ENCODE measurements around the gene MUCL3. TPM values are rescaled to one million over a fixed set of nuclear protein-coding genes. Genes with fewer than 3 reads are reported as not detected.
"Not testable (repeated sequence)": the region's sequence is repeated elsewhere in the genome, so short reads cannot be mapped to it uniquely, and the experiment has no call there.

Gene MUCL3
- total RNA-seq, 2 donors from 2014 or later, result 0.09 TPM; not detected in 1

DNA sequence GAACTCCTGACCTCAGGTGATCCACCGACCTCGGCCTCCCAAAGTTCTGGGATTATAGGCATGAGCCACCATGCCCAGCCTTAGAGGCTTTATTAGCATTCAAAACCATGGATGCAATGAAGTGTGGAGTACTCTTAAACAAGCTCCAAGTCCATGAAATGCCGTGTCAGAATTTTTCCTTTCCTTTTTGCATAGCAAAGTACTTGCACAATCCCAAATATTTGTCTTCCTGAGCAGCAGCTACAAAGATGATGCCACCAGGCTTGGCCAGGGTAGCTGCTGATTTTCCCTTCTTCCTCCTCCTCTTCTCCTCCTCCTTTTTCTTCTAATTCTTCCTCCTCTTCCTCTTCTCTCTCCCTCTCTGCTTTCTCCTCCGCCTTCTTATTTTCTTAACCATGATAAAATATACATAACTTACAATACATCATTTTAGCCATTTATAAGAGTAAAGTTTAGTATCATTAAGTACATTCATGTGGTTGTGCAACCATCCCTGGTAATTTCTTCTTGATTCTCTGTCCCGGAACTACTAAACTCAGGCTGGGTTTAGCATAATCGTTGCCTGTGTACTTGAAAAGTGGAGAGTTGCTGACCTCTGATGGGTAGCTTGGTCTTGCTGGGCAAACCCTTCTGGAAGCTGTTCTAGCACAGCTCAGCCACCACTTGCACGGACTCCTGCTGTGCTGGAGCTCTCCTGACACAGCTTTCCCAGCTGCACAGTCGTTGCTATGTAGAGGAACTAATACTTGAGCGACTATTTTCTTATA lies 20.3 kb downstream of the MUCL3 start:
- no peaks in the 10 kb centered on the region for H3K9me3 Mint-ChIP-seq
- H3K4me3 Mint-ChIP-seq, result no peak overlapping the region
- no peaks in the 10 kb centered on the region for H3K36me3 Mint-ChIP-seq (ENCODE audit: insufficient read depth in 2 of 2)
- DNase-seq, result no peak
- H3K27ac Mint-ChIP-seq, result no peak overlapping the region
- ATAC-seq (replicated peaks in 1 of 2), result no peak
- H3K4me1 Mint-ChIP-seq (ENCODE audit: low read depth), result peaks cover 31% of the 10 kb centered on the region
- peaks cover 52% of the 10 kb centered on the region for H3K27me3 Mint-ChIP-seq (ENCODE audit: low read depth)

DNA sequence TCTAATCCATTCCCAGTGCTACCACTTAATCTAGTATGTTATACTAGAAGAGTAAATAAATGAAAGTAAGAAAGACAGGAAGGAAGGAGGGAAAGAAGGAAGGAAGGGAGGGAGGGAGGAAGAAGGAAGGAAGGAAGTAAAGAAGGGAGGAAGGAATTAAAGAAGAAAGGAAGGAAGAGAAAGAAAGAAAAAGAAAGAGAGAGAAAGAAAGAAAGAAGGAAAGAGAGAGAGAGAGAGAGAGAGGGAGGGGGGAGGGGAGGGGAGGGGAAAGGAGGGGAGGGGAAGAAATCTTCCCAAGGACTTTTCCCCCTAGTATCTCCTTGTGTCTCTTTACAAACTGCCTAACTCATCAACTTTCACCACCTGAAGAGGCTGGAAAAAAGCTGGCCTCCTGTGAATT lies 21.9 kb downstream of the MUCL3 start:
- Mint-ChIP-seq H3K36me3 (ENCODE audit: insufficient read depth in 2 of 2) (no peaks in the 10 kb centered on the region), H3K9me3 (no peaks in the 10 kb centered on the region), H3K27me3 (ENCODE audit: low read depth) (peaks cover 45% of the 10 kb centered on the region), H3K4me1 (ENCODE audit: low read depth) (peaks cover 20% of the 10 kb centered on the region), H3K4me3 (no peak overlapping the region), H3K27ac (no peak overlapping the region)
- DNase-seq (no peak), ATAC-seq (replicated peaks in 1 of 2) (no peak)

DNA sequence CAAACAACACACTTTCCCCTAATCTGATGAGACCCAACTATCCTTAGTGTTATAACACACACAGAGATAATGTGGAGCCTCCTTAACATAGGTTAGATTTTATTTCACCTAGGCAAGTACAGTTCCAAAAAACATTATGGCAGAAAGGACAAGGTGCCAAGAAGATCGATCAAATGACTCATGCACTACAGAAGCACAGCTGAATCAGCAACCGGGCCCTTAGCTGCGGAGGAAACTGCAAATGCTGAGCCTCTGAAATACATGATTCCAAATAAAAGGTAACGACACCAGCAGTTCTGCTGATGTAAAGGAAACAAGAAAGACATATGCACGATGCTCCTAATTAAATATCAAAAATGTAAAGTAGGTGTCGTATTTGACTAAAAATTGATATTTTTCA lies 22.9 kb downstream of the MUCL3 start:
- H3K27me3 Mint-ChIP-seq (ENCODE audit: low read depth), result peaks cover 45% of the 10 kb centered on the region
- no peak overlapping the region for H3K27ac Mint-ChIP-seq
- ATAC-seq (replicated peaks in 1 of 2) (peak in 1 of 2 donors; percentile 19), DNase-seq (no peak)
- H3K4me3 Mint-ChIP-seq, result no peak overlapping the region
- no peaks in the 10 kb centered on the region for H3K9me3 Mint-ChIP-seq
- H3K36me3 Mint-ChIP-seq (ENCODE audit: insufficient read depth in 2 of 2), result no peaks in the 10 kb centered on the region
- H3K4me1 Mint-ChIP-seq (ENCODE audit: low read depth), result peaks cover 20% of the 10 kb centered on the region

DNA sequence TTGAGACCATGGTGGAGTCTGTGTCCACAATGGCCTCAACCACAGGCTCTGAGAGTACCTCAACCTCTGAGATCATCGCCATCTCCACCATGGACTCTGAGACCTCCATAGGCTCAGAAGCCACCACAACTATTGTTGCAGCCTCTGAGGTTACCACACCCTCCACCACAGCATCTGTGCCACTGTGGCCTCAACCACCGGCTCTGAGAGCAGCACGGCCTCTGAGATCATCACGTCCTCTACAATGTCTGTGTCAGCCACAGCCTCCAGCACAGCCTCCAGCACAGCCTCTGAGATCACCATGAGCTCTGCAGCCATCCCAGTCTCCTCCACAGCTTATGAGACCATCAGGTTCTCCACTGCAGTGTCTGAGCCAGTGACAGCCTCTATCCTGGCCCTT lies 23.3 kb downstream of the MUCL3 start:
- no peaks in the 10 kb centered on the region for H3K9me3 Mint-ChIP-seq
- peaks cover 21% of the 10 kb centered on the region for H3K4me1 Mint-ChIP-seq (ENCODE audit: low read depth)
- peaks cover 43% of the 10 kb centered on the region for H3K27me3 Mint-ChIP-seq (ENCODE audit: low read depth)
- ATAC-seq (replicated peaks in 1 of 2), result peak; percentile 77 to 84
- DNase-seq, result peak; percentile 35 to 61
- H3K36me3 Mint-ChIP-seq (ENCODE audit: insufficient read depth in 2 of 2), result no peaks in the 10 kb centered on the region
- no peak overlapping the region for H3K4me3 Mint-ChIP-seq
- H3K27ac Mint-ChIP-seq, result no peak overlapping the region

DNA sequence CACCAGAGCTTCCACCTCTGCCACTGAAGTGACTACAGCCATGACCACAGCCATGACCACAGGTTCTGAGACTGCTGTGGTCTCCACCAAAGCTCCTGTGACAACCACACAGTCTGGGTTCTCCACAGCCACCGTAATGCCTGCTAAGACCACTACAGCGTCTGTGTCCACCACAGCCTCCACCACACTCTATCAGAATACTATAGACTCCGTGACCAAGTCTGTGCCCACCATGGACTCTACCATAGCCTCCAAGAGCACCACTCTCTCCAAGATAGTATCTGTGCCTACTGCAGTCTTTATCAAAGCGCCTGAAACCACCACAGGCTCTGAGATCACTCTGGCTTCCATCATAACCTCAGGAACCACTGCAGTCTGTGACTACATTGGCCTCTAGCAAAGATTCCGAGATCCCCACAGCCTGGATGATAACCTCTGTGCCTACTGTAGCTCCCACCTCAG lies 24.4 kb downstream of the MUCL3 start:
- H3K9me3 Mint-ChIP-seq, result no peaks in the 10 kb centered on the region
- no peak overlapping the region for H3K4me3 Mint-ChIP-seq
- ATAC-seq (replicated peaks in 1 of 2) (peak; percentile 43 to 48), DNase-seq (peak; percentile 13 to 24)
- H3K27me3 Mint-ChIP-seq (ENCODE audit: low read depth), result peaks cover 39% of the 10 kb centered on the region
- peak overlapping the region; percentile 23 for H3K27ac Mint-ChIP-seq
- peaks cover 27% of the 10 kb centered on the region for H3K4me1 Mint-ChIP-seq (ENCODE audit: low read depth)
- H3K36me3 Mint-ChIP-seq (ENCODE audit: insufficient read depth in 2 of 2), result no peaks in the 10 kb centered on the region

DNA sequence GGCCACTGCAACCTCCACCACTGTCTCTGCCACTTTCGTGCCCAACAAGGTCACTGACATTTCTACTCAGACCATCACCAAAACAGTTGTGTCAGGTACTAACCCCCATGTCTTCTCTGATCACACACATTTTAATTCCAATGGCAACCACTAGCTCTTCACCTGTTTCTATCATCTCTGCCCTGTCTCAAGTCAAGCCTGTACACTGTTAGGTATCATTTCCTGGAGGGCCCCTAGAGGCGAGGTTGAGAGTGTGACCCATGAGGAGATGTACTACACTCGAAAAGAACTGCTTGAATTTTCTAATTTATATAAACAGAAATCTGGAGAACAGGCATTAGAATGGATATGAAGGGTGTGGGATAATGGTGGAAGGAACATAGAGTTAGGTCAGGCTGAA lies 25.4 kb downstream of the MUCL3 start:
- Mint-ChIP-seq H3K4me3 (no peak overlapping the region), H3K27ac (no peak overlapping the region), H3K36me3 (ENCODE audit: insufficient read depth in 2 of 2) (no peaks in the 10 kb centered on the region), H3K4me1 (ENCODE audit: low read depth) (peaks cover 27% of the 10 kb centered on the region), H3K27me3 (ENCODE audit: low read depth) (peaks cover 35% of the 10 kb centered on the region), H3K9me3 (no peaks in the 10 kb centered on the region)
- DNase-seq (no peak), ATAC-seq (replicated peaks in 1 of 2) (no peak)

DNA sequence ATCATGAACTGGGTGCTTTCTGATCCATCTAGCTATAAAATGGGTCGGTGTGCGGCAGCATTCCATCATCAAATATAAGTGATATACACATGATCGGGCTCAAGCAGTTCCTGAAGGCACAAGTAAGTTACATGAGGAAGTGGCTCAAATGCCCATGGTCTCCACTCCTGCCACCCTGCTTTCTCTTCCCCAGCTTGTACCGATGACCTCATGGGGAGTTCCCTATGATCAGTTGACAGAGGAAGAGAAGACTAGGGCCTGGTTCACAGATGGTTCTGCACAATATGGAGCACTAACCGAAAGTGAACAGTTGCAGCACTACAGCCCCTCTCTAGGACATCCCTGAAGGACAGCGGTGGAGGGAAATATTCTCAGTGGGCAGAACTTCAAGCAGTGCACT lies 28.4 kb downstream of the MUCL3 start:
- H3K36me3 Mint-ChIP-seq (ENCODE audit: insufficient read depth in 2 of 2); H3K4me3 Mint-ChIP-seq; ATAC-seq (replicated peaks in 1 of 2); H3K9me3 Mint-ChIP-seq; H3K27ac Mint-ChIP-seq; DNase-seq: not testable (repeated sequence)
- Mint-ChIP-seq H3K4me1 (ENCODE audit: low read depth) (peaks cover 23% of the 10 kb centered on the region), H3K27me3 (ENCODE audit: low read depth) (peaks cover 40% of the 10 kb centered on the region)

DNA sequence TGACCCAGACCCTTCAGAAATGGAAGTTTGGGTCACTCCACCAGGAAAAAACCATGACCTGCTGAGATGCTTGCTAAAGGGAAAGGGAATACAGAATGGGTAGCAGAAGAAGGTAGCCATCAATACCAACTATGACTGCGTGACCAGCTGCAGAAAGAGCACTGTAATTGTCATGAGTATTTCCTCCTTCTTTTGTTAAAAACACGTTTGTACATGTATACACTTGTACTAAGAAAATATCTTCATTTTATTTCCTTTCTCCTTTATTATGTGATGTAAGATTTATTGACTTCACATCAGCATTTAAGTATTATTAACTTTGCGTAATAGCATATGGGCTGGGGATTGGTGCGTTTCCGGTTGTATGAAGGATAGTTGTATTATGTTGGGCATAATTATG lies 30.2 kb downstream of the MUCL3 start:
- H3K36me3 Mint-ChIP-seq (ENCODE audit: insufficient read depth in 2 of 2), result no peaks in the 10 kb centered on the region
- H3K27me3 Mint-ChIP-seq (ENCODE audit: low read depth), result peaks cover 22% of the 10 kb centered on the region
- ATAC-seq (replicated peaks in 1 of 2), result no peak
- H3K4me1 Mint-ChIP-seq (ENCODE audit: low read depth), result peaks cover 7% of the 10 kb centered on the region
- H3K4me3 Mint-ChIP-seq, result no peak overlapping the region
- H3K9me3 Mint-ChIP-seq, result no peaks in the 10 kb centered on the region
- H3K27ac Mint-ChIP-seq, result no peak overlapping the region
- DNase-seq, result no peak

DNA sequence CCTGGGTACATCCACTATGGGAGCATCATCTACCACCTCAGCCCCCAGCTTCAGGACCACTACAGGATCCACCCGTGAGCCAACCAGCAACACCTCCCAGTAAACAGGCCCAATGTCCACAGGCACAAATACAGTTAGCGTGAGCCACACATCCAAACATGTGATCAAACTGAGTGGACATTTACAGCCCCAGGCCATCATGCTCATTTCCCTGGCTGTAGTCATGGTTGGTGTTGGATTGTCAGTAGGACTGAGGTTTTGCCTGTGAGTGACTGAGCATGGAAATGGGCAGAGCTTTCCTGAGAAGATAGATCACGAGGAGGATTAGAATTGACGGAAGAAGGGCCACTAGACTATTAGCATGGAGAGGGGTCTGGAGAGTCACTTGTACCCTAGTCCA lies 32.0 kb downstream of the MUCL3 start:
- ATAC-seq (replicated peaks in 1 of 2) (no peak), DNase-seq (no peak)
- H3K4me1 Mint-ChIP-seq (ENCODE audit: low read depth), result peaks cover 7% of the 10 kb centered on the region
- no peak overlapping the region for H3K27ac Mint-ChIP-seq
- peaks cover 18% of the 10 kb centered on the region for H3K27me3 Mint-ChIP-seq (ENCODE audit: low read depth)
- no peaks in the 10 kb centered on the region for H3K36me3 Mint-ChIP-seq (ENCODE audit: insufficient read depth in 2 of 2)
- no peak overlapping the region for H3K4me3 Mint-ChIP-seq
- H3K9me3 Mint-ChIP-seq, result no peaks in the 10 kb centered on the region

DNA sequence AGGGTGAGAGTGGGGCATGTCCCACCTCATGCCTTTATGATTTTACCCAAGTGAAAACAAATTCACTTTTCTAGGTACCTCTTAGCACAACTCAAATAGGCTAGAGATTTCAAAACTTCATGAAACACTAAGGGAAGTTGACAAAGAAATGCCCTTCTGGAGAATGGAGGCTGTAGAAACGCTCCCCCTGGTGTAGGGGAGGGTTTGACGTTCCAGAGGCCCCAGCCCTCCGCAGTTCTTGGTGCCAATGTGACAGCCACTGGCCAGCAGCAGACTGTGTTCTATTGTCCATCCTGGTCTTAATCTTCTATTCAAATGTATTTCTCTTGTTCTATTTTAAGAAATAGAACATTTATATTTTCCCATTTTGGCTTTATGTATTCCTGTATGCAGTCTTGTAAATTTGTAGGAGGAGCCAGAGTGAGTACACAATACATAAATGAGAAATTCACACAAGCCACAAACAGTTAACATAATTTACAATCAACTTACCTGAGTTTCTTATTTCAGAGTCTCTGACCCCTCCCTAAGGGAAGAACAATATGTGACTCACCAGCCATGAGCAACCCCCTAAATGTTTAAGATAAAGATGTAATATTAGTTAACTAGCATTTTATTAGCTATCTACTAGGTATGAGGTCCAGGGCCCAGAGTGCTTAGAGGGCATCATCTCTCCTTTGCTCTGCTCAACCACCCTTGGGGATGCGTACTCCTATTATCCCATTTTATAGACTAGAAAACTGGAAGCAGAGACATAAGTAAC lies 33.9 kb downstream of the MUCL3 start:
- Mint-ChIP-seq H3K27ac (no peak overlapping the region), H3K4me3 (no peak overlapping the region), H3K27me3 (ENCODE audit: low read depth) (peaks cover 26% of the 10 kb centered on the region), H3K4me1 (ENCODE audit: low read depth) (no peaks in the 10 kb centered on the region), H3K36me3 (ENCODE audit: insufficient read depth in 2 of 2) (no peaks in the 10 kb centered on the region), H3K9me3 (no peaks in the 10 kb centered on the region)
- no peak for DNase-seq
- ATAC-seq (replicated peaks in 1 of 2), result no peak

DNA sequence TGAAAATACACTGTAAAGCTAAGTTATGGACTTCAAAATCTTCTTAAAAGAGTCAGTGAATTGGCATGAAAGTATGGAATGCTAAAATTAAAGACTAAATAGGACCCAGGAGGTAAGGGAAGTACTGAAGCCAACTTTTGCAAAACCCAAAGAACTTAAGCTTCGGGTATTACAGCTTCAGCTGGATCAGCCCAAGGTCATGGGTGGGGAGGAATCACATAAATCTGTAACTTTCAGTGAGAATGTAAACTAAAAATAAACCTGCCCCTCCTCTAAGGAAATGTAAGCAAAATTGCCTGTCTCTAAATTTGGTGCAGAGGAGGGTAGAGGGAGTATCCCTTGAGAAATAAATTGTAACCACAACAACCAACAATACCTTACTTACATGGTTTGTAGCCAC lies 38.4 kb downstream of the MUCL3 start:
- H3K4me1 Mint-ChIP-seq (ENCODE audit: low read depth), result peaks cover 9% of the 10 kb centered on the region
- H3K36me3 Mint-ChIP-seq (ENCODE audit: insufficient read depth in 2 of 2), result no peaks in the 10 kb centered on the region
- H3K27ac Mint-ChIP-seq, result no peak overlapping the region
- H3K9me3 Mint-ChIP-seq, result no peaks in the 10 kb centered on the region
- H3K27me3 Mint-ChIP-seq (ENCODE audit: low read depth), result peaks cover 40% of the 10 kb centered on the region
- ATAC-seq (replicated peaks in 1 of 2) (no peak), DNase-seq (no peak)
- H3K4me3 Mint-ChIP-seq, result no peak overlapping the region

DNA sequence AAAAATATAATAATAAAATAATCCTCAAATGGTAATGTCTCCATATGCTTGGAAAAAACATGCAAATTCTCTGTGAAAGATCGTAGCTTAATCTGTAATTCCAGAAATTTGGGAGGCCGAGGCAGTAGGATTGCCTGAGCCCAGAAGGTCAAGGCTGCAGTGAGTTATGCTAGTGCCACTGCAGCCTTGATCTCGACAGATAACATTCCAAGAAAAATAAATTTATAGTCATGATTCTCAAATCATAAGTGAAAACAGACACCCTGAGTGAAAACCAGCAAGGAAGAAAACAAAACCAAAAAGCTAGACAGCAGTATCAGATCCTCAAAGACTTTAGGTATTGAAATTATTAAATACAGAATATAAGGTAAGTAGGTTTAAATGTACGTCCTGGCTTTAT lies 38.9 kb downstream of the MUCL3 start:
- H3K4me1 Mint-ChIP-seq (ENCODE audit: low read depth), result peaks cover 9% of the 10 kb centered on the region
- H3K9me3 Mint-ChIP-seq, result no peaks in the 10 kb centered on the region
- DNase-seq (no peak), ATAC-seq (replicated peaks in 1 of 2) (no peak)
- H3K36me3 Mint-ChIP-seq (ENCODE audit: insufficient read depth in 2 of 2), result no peaks in the 10 kb centered on the region
- no peak overlapping the region for H3K27ac Mint-ChIP-seq
- H3K4me3 Mint-ChIP-seq, result no peak overlapping the region
- peaks cover 40% of the 10 kb centered on the region for H3K27me3 Mint-ChIP-seq (ENCODE audit: low read depth)

DNA sequence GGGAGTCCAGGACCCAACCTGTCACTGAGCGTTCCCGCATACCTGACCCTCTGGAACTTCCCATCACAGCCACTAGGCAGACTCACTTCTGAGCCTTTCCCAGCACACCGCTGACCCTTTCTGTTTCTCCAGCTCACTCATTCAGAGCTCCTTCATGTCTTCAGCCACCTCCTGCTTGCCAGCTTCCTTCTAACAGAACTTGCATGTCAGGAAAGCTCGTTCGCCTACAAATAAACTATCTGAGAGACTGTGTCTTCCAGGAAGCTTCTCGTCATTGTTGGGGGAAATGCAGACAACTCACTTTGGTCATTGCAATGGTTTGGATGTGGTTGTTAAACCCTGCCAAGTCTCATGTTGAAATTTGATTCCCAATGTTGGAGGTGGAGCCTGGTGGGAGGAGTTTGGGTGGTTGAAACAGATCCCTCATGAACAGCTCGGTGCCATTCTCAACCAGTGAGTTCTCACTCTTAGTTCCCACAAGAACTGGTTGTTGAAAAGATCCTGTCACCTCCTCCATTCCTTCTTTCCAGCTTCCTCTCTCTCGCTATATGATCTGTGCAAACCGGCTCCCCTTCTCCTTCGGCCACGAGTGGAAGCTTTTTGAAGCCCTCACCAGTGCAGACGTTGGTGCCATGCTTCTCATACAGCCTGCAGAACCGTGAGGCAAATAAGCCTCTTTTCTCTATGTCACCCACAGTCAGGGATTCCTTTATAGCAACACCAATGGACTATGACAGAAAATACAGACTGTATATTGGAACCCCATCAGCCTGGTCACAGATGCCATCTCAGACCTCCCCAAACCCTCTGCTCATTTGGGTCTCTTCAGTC lies 41.4 kb downstream of the MUCL3 start:
- Mint-ChIP-seq H3K9me3 (no peaks in the 10 kb centered on the region), H3K4me3 (peak overlapping the region in 1 of 2 donors; percentile 6), H3K27ac (no peak overlapping the region), H3K4me1 (ENCODE audit: low read depth) (peaks cover 22% of the 10 kb centered on the region), H3K27me3 (ENCODE audit: low read depth) (peaks cover 40% of the 10 kb centered on the region), H3K36me3 (ENCODE audit: insufficient read depth in 2 of 2) (no peaks in the 10 kb centered on the region)
- DNase-seq (no peak), ATAC-seq (replicated peaks in 1 of 2) (no peak)

Measured in activated T-cell treated with anti-CD3 and anti-CD28 coated beads, Interleukin-2, amount 50 U/mL, for 72 hours (primary cell).